ENCODE measurements around the gene CXCR6. TPM values are rescaled to one million over a fixed set of nuclear protein-coding genes. Genes with fewer than 3 reads are reported as not detected.

The CXCR6 gene
- total RNA-seq, 1 experiment from 2014 or later, result not detected

DNA sequence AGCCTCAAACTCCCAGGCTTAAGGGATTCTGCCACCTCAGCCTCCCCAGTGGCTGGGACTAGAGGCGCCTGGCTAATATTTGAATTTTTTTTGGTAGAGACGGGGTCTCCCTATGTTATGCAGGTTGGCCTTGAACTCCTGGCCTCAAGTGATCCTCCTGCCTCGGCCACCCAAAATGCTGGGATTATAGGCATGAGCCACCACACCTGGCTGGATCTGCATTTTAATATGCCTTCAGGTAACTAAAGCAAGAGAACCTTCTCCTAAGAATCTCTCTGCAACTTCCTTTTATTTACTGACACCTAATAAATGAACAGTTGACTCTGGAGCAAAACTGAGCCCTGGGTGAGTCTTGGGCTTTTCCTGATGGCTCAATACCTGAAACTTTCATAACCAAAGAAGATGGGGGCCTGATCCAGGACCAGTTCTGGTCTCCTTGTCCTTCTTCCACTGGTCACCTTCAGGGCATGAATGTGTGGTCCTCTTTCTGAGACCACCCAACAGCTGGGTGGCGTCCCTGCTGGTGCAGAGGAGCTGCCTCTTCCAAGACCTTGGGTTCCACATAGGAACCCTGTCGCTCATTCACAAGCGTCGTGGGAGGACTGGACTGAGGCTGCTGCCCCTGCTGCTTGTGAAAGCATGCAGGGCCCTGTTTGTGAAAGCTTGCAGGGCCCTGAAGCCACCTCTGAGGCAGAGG lies 28.8 kb upstream of the CXCR6 start:
- Histone ChIP-seq H3K4ac (ENCODE audit: low read depth, low read length) (no peak overlapping the region), H4K91ac (ENCODE audit: insufficient read length, low read depth, low read length) (no peak overlapping the region), H4K8ac (replicated peaks; ENCODE audit: insufficient read length, low read depth, low read length) (no peak overlapping the region), H3K23ac (ENCODE audit: insufficient read length, low read depth, low read length) (no peak overlapping the region), H3K9ac (ENCODE audit: extremely low read depth, insufficient read length, low read length) (no peak overlapping the region), H3K79me2 (ENCODE audit: insufficient read depth, low read length) (no peaks in the 10 kb centered on the region), H2BK120ac (ENCODE audit: low read depth, low read length, poor library complexity, severe bottlenecking) (no peak overlapping the region), H2BK15ac (ENCODE audit: low read depth, low read length) (no peak overlapping the region), H4K20me1 (ENCODE audit: control insufficient read depth, insufficient read depth, insufficient read length) (no peaks in the 10 kb centered on the region), H2AFZ (ENCODE audit: low read length) (no peak overlapping the region), H3K56ac (ENCODE audit: insufficient read length, low read depth, low read length) (no peak overlapping the region), H2BK5ac (ENCODE audit: insufficient read length, low read length) (no peak overlapping the region), H3K14ac (ENCODE audit: insufficient read depth, low read length) (no peak overlapping the region; the same call in 1 of the 2 replicates), H2BK12ac (ENCODE audit: insufficient read length, low read depth, low read length) (no peak overlapping the region), H2BK20ac (ENCODE audit: low read depth, low read length, poor library complexity, severe bottlenecking) (no peak overlapping the region), H3K23me2 (ENCODE audit: insufficient read length, low read depth, low read length, poor library complexity, severe bottlenecking) (no peaks in the 10 kb centered on the region), H3K27ac (ENCODE audit: insufficient read length, low read depth, low read length) (no peak overlapping the region), H3K79me1 (ENCODE audit: insufficient read depth, low read depth, low read length, poor library complexity, severe bottlenecking) (no peaks in the 10 kb centered on the region), H3K4me2 (ENCODE audit: insufficient read depth, insufficient read length, low read length) (no peak overlapping the region), H3K9me3 (ENCODE audit: control insufficient read depth, low read depth, low read length) (no peaks in the 10 kb centered on the region), H3K18ac (ENCODE audit: insufficient read length, low read depth, low read length) (no peak overlapping the region), H2AK5ac (ENCODE audit: insufficient read length, low read length) (no peak overlapping the region), H3T11ph (ENCODE audit: low read length) (no peak overlapping the region), H4K5ac (ENCODE audit: insufficient read length, low read depth, low read length) (no peak overlapping the region), H3K4me1 (ENCODE audit: insufficient read depth, low read length) (no peaks in the 10 kb centered on the region; the same call in 1 of the 2 replicates), H3K27me3 (ENCODE audit: insufficient read depth, low read length) (no peaks in the 10 kb centered on the region)
- TF ChIP-seq, protein P1, sequence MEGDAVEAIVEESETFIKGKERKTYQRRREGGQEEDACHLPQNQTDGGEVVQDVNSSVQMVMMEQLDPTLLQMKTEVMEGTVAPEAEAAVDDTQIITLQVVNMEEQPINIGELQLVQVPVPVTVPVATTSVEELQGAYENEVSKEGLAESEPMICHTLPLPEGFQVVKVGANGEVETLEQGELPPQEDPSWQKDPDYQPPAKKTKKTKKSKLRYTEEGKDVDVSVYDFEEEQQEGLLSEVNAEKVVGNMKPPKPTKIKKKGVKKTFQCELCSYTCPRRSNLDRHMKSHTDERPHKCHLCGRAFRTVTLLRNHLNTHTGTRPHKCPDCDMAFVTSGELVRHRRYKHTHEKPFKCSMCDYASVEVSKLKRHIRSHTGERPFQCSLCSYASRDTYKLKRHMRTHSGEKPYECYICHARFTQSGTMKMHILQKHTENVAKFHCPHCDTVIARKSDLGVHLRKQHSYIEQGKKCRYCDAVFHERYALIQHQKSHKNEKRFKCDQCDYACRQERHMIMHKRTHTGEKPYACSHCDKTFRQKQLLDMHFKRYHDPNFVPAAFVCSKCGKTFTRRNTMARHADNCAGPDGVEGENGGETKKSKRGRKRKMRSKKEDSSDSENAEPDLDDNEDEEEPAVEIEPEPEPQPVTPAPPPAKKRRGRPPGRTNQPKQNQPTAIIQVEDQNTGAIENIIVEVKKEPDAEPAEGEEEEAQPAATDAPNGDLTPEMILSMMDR (conservative IDR thresholded peaks at IDR 0.05), result no peak
- Mint-ChIP-seq H3K27ac (no peak overlapping the region), H3K27me3 (ENCODE audit: low read depth) (peaks cover 32% of the 10 kb centered on the region), H3K9me3 (no peaks in the 10 kb centered on the region), H3K4me3 (no peak overlapping the region), H3K4me1 (peaks cover 7 to 12% of the 10 kb centered on the region in 2 experiments), H3K36me3 (ENCODE audit: insufficient read depth in 1 of 3, low read depth in 3 of 3) (peaks cover 0 to 6% (median 4%) of the 10 kb centered on the region in 3 experiments; a peak in 3 of 7 replicates)
- DNase-seq, result no peak
- no CpG with 5 or more reads among the region's 7 CpGs for WGBS (ENCODE audit: extremely low coverage, insufficient read length, low lambda C conversion rate)

Measured in H9 (cell line).